A673 (cell line): ENCODE measurements around the gene DUSP18.

ENCODE experiments used
- CTCF ChIP-seq: fragments of 300-800, 200-600 bp; sonication (generic); conservative IDR thresholded peaks from 2 replicates; pipeline ENCODE4 v1.5.1; 2017; ENCODE audit warnings: low read depth, mild to moderate bottlenecking, antibody characterized with exemption, low read length, moderate library complexity, mixed read lengths
- EZH2 ChIP-seq: fragments of 200-600 bp; sonication (generic); IDR thresholded peaks from 2 replicates; pipeline ENCODE4 v1.6.1; 2017; ENCODE audit warnings: borderline replicate concordance, low read depth, mild to moderate bottlenecking, mixed read lengths, antibody characterized with exemption, low read length; ENCODE audit not compliant: poor library complexity, severe bottlenecking

DNA sequence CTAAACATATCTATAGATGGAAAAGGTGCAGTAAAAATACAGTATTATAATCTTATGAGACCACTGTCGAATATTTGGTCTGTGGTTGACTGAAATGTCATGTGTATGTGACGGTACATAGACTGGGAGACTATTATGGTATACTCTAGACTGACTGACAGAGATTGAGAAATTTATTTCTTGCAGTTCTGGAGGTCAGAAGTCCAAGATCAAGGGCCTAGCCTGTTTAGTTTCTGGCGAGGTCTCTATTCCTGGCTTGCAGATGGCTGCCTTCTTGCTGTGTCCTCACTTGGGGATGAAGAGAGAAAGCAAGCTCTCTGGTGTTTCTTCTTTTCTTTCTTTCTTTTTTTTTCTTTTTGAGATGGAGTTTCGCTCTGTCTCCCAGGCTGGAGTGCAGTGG is 19.7 kb upstream of the DUSP18 start:
- TF ChIP-seq CTCF (no peak), EZH2 (no peak)
